ENCODE data around the gene TTC7B. TPM values are rescaled to one million over a fixed set of nuclear protein-coding genes. Genes with fewer than 3 reads are reported as not detected.

Gene TTC7B
- total and polyA plus RNA-seq, 9 of the 15 experiments (the other 6 are each of a cell fraction or from before 2014, with no cell fraction given): 2.2 to 77.2 (median 36.7) TPM

DNA sequence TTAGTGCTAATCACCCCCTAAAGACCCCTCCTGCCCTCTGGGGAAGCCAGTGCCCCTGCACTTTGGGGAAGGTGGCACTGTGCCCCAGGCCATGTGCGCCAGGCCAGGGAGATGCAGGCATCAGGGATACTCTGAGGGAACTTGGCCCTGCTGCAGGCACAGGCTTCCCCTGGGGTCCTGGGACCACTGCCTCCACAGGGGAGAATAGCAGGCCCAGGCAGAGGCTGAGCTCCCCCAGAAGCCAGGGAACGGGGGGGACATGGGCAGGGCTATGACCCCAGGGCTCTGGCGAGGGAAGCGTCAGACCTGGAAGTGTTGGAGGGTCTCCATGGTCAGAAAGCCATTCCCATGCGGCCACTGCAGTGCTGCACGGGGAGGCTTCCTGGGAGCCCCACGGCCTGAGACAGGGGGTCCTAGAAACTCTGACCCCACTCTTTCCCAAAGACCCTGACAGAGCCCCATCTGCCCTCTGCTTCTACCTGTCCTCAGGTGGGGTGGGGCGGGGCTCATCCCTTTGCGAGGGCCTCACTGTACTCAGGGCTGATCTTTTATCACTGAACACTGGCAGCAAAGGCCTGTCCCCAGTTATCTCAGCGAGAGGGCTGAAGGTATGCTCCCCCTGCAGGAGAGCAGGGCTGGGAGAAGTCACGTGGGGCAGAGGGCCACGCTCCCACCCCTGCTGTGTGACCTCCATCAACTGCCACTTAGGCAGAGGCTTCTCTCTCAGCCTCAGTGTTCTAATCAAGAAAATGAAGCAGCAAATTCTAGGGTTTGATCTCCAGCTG, 259.4 kb downstream of the TTC7B start:
- Histone ChIP-seq H3K4me1 (replicated peaks in 1 of 2; ENCODE audit: control insufficient read depth in 2 of 2, insufficient read depth in 2 of 2, low read length in 2 of 2) (peaks cover 19 to 44% of the 10 kb centered on the region in 2 experiments; a peak in 4 of 5 replicates), H4K20me1 (replicated peaks; ENCODE audit: control insufficient read depth, insufficient read depth, low read length) (no peaks in the 10 kb centered on the region), H3K4me2 (ENCODE audit: insufficient read depth, low read length) (peak overlapping the region; percentile 29; the same call in 1 of the 2 replicates), H3K4me3 (no peak overlapping the region), H3K9me3 (replicated peaks; ENCODE audit: control insufficient read depth, insufficient read depth, low read depth, low read length) (no peaks in the 10 kb centered on the region), H3K36me3 (ENCODE audit: control insufficient read depth, insufficient read depth, low read length) (no peaks in the 10 kb centered on the region), H3K9ac (ENCODE audit: insufficient read depth in 1 of 2, low read depth in 2 of 2, low read length in 2 of 2) (peak overlapping the region; percentile 17 to 77; a peak in 3 of 4 replicates), H3K27ac (ENCODE audit: extremely low read depth, low read depth, low read length) (peak overlapping the region; percentile 66), H3K27me3 (ENCODE audit: control insufficient read depth in 2 of 2, insufficient read depth in 2 of 2, low read length in 2 of 2) (no peaks in the 10 kb centered on the region), H2AFZ (ENCODE audit: low read depth, low read length) (peak overlapping the region; percentile 72), H3K9me1 (ENCODE audit: control insufficient read depth, insufficient read depth, low read length) (peaks cover 2% of the 10 kb centered on the region), H3K79me2 (ENCODE audit: control insufficient read depth, insufficient read depth, low read length) (no peaks in the 10 kb centered on the region)
- peak; percentile 95 for ATAC-seq
- FAIRE-seq: peak; percentile 92
- ChIA-PET POLR2A (interaction anchor here (1.0 kb wide), 1 partner anchor 16 kb away, joined by 3 read pairs; no protein-coding TSS in a partner anchor), CTCF (ENCODE audit: low intra/inter-chr PET ratio) (no interaction called here)
- WGBS (ENCODE audit: insufficient coverage, low coverage, missing lambda C conversion rate): 30% methylated on average over 9 of the region's 12 CpGs
- in situ Hi-C loops (cut with MboI) (no loop called here), intact Hi-C loops (cut with micrococcal nuclease) (no loop called here)
- peak; percentile 80 to 87 (median 82) for DNase-seq (ENCODE audit: extremely low read depth in 1 of 4, low spot score in 3 of 4)
- no TSS peak for BruUV-seq (replicated peaks)
- TF ChIP-seq FOSL1 (tag; conservative IDR thresholded peaks at IDR 0.05) (no peak), NCOA4 (IDR thresholded peaks at IDR 0.05; ENCODE audit: partially characterized antibody) (no peak), TEAD4 (IDR thresholded peaks at IDR 0.05; ENCODE audit: low read length) (0 out of 2 replicates have a peak, but pooled peaks have one; percentile 17), TEAD4 (CRISPR knock-in tag; IDR thresholded peaks at IDR 0.05; ENCODE audit: borderline replicate concordance) (no peak), CSDE1 (IDR thresholded peaks at IDR 0.05) (no peak), CBX3 (IDR thresholded peaks at IDR 0.05; ENCODE audit: borderline replicate concordance in 1 of 2, low read length in 2 of 2) (peak in 1 of 2 experiments; percentile 54; a peak in 1 of 3 replicates), CBFA2T3 (IDR thresholded peaks at IDR 0.05) (peak; percentile 54), BHLHE40 (IDR thresholded peaks at IDR 0.05; ENCODE audit: low read length) (peak; percentile 81), NFATC3 (IDR thresholded peaks at IDR 0.05) (no peak), RAD51 (IDR thresholded peaks at IDR 0.05; ENCODE audit: borderline replicate concordance, low read depth) (peak; percentile 88), ZNF639 (CRISPR knock-in tag; conservative IDR thresholded peaks at IDR 0.05 in 1 of 2, IDR thresholded peaks at IDR 0.05 in 1 of 2) (no peak), MCM2 (IDR thresholded peaks at IDR 0.05; ENCODE audit: low read depth) (no peak), RBM25 (IDR thresholded peaks at IDR 0.05; ENCODE audit: low read depth, low read length, severe bottlenecking) (no peak), DPF2 (IDR thresholded peaks at IDR 0.05) (0 out of 2 replicates have a peak, but pooled peaks have one; percentile 29), ZNF445 (CRISPR knock-in tag; IDR thresholded peaks at IDR 0.05; ENCODE audit: low read depth) (no peak), TCF15 (CRISPR knock-in tag; IDR thresholded peaks at IDR 0.05) (no peak), ZEB2 (IDR thresholded peaks at IDR 0.05) (peak; percentile 59; the same call in 1 of the 2 replicates)
- TF ChIP-seq, protein P1, sequence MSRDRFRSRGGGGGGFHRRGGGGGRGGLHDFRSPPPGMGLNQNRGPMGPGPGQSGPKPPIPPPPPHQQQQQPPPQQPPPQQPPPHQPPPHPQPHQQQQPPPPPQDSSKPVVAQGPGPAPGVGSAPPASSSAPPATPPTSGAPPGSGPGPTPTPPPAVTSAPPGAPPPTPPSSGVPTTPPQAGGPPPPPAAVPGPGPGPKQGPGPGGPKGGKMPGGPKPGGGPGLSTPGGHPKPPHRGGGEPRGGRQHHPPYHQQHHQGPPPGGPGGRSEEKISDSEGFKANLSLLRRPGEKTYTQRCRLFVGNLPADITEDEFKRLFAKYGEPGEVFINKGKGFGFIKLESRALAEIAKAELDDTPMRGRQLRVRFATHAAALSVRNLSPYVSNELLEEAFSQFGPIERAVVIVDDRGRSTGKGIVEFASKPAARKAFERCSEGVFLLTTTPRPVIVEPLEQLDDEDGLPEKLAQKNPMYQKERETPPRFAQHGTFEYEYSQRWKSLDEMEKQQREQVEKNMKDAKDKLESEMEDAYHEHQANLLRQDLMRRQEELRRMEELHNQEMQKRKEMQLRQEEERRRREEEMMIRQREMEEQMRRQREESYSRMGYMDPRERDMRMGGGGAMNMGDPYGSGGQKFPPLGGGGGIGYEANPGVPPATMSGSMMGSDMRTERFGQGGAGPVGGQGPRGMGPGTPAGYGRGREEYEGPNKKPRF (IDR thresholded peaks at IDR 0.05; ENCODE audit: low read depth, low read length): no peak
- TF ChIP-seq, protein P2, sequence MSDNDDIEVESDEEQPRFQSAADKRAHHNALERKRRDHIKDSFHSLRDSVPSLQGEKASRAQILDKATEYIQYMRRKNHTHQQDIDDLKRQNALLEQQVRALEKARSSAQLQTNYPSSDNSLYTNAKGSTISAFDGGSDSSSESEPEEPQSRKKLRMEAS (CRISPR knock-in tag; IDR thresholded peaks at IDR 0.05): peak; percentile 74

All from K562 (cell line).